Activated CD8-positive, alpha-beta memory T cell treated with anti-CD3 and anti-CD28 coated beads for 4 hours (primary cell): ENCODE data around the gene PARD3B.

Experiments
- DNase-seq, 2 donors: peaks; one replicate each; pipeline ENCODE4 v3.0.0-alpha.2; 2020; ENCODE audit warnings: low read depth in 2 of 2

Gene PARD3B

GRCh38 chr2:204842068-204842467, 296.8 kb downstream of the PARD3B start:
- no peak for DNase-seq

- no peak for DNase-seq
Measured at GRCh38 chr2:204842661-204843485, 297.6 kb downstream of the PARD3B start.

GRCh38 chr2:204846471-204846870, 301.2 kb downstream of the PARD3B start:
- no peak for DNase-seq

GRCh38 chr2:204849892-204850291, 304.6 kb downstream of the PARD3B start:
- no peak for DNase-seq

GRCh38 chr2:204850581-204850980, 305.3 kb downstream of the PARD3B start:
- no peak for DNase-seq

GRCh38 chr2:204853905-204854304, 308.6 kb downstream of the PARD3B start:
- no peak for DNase-seq

GRCh38 chr2:204860274-204860673, 315.0 kb downstream of the PARD3B start:
- DNase-seq = no peak

- no peak for DNase-seq
Measured at GRCh38 chr2:204862809-204863208, 317.5 kb downstream of the PARD3B start.

- DNase-seq = no peak
Measured at GRCh38 chr2:204863336-204863735, 318.1 kb downstream of the PARD3B start.

- no peak for DNase-seq
Measured at GRCh38 chr2:204869132-204869823, 324.0 kb downstream of the PARD3B start.

- no peak for DNase-seq
Measured at GRCh38 chr2:204870053-204870452, 324.8 kb downstream of the PARD3B start.

GRCh38 chr2:204871231-204871953, 326.1 kb downstream of the PARD3B start:
- no peak for DNase-seq

GRCh38 chr2:204876311-204876710, 331.0 kb downstream of the PARD3B start:
- no peak for DNase-seq

GRCh38 chr2:204877691-204878090, 332.4 kb downstream of the PARD3B start:
- no peak for DNase-seq

- DNase-seq = no peak
Measured at GRCh38 chr2:204880928-204881327, 335.7 kb downstream of the PARD3B start.

- DNase-seq = no peak
Measured at GRCh38 chr2:204881655-204882054, 336.4 kb downstream of the PARD3B start.

- no peak for DNase-seq
Measured at GRCh38 chr2:204885747-204886146, 340.5 kb downstream of the PARD3B start.

GRCh38 chr2:204886713-204887112, 341.4 kb downstream of the PARD3B start:
- no peak for DNase-seq

- no peak for DNase-seq
Measured at GRCh38 chr2:204888222-204888621, 342.9 kb downstream of the PARD3B start.

- no peak for DNase-seq
Measured at GRCh38 chr2:204890680-204891079, 345.4 kb downstream of the PARD3B start.

GRCh38 chr2:204891739-204892138, 346.5 kb downstream of the PARD3B start:
- no peak for DNase-seq

GRCh38 chr2:204892506-204893255, 347.4 kb downstream of the PARD3B start:
- DNase-seq = no peak
